Stomach (tissue), 4 donors: ENCODE results near the gene KIRREL3.

Source experiments
- EP300 ChIP-seq: sonication (generic); formaldehyde crosslinking; IDR thresholded peaks from one replicate; pipeline ENCODE4 v1.6.1; 2017; ENCODE audit warnings: antibody characterized with exemption
- TF ChIP-seq, protein P1 (sequence below), 7 experiments: fragments of 450-650 bp in 4 of 7; fragments of 200-600 bp in 3 of 7; sonication (generic) in 3 of 7; IDR thresholded peaks; one replicate each; pipeline ENCODE4 v1.5.1; 2016 to 2019; ENCODE audit warnings: antibody characterized with exemption in 7 of 7, control low read depth in 2 of 7, mild to moderate bottlenecking in 1 of 7

DNA sequence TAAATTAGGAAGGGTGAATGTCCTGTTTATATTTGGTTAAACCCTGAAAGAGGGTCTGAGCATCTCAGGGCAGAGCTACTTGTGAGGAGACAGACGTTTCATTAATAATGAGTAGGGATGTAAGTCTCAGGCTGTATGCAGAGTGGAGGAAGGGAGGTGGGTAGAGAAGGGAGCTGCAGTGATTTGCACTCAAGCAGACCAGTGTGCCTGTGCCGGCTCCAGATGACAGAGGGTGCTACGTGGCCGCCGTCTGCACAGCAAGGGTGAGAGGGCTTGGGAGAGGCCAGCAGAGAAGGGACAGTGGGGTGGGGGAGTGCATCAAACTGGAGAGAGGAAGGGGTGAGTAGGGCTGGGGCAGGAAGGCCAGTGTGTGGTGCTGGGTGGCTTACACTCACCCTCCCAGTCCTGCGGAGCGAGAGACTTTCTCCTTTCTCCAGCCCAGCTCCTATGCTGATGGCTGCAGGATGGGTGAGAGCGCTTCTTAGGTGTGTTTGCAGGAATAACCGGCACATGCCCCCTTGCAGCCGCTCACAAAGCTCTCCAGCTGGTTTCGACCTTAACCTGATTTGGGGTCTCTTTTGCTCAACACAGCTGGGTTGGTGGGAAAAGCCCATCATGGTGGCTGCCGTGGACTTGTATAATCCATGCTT, 514.5 kb downstream of the KIRREL3 start:
- TF ChIP-seq EP300: no peak
- TF ChIP-seq, protein P1, sequence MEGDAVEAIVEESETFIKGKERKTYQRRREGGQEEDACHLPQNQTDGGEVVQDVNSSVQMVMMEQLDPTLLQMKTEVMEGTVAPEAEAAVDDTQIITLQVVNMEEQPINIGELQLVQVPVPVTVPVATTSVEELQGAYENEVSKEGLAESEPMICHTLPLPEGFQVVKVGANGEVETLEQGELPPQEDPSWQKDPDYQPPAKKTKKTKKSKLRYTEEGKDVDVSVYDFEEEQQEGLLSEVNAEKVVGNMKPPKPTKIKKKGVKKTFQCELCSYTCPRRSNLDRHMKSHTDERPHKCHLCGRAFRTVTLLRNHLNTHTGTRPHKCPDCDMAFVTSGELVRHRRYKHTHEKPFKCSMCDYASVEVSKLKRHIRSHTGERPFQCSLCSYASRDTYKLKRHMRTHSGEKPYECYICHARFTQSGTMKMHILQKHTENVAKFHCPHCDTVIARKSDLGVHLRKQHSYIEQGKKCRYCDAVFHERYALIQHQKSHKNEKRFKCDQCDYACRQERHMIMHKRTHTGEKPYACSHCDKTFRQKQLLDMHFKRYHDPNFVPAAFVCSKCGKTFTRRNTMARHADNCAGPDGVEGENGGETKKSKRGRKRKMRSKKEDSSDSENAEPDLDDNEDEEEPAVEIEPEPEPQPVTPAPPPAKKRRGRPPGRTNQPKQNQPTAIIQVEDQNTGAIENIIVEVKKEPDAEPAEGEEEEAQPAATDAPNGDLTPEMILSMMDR (IDR thresholded peaks at IDR 0.05): no peak
